Ecto neural progenitor cell (in vitro differentiated cells): ENCODE data around the gene ETV3L.
"Not testable (repeated sequence)": the region's sequence is repeated elsewhere in the genome, so short reads cannot be mapped to it uniquely, and the experiment has no call there.

Experiments used
- DNase-seq: peaks from one replicate; pipeline ENCODE4 v3.0.0-alpha.2; 2018; ENCODE audit warnings: low spot score

The ETV3L gene

GRCh38 chr1:157077394-157077793, 22.2 kb downstream of the ETV3L start:
- no peak for DNase-seq

GRCh38 chr1:157073944-157074685, 25.5 kb downstream of the ETV3L start:
- DNase-seq = peak; percentile 81

DNA sequence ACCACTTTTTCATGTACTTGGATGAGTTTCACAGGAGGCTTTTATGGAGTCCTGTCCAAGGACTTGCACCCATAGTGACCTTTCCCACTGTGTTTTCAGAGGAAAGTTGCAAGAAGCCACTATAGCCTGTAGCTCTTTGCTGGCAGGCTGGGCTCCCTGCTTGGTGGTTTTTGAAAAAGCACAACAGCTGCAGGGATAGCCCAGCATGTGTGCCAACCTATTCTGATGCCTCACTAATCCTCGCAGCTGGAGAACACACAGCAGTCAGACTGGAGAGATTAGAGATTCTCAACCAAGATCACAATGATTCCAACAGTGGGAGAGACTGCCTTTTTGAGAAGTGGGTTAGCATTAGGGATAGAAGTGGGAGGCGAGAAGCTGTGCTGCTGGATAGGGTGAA, 30.0 kb downstream of the ETV3L start:
- DNase-seq = peak; percentile 53

GRCh38 chr1:157059241-157059640, 40.4 kb downstream of the ETV3L start:
- DNase-seq = not testable (repeated sequence)

- DNase-seq = no peak
Measured at GRCh38 chr1:157056269-157056668, 43.3 kb downstream of the ETV3L start.

DNA sequence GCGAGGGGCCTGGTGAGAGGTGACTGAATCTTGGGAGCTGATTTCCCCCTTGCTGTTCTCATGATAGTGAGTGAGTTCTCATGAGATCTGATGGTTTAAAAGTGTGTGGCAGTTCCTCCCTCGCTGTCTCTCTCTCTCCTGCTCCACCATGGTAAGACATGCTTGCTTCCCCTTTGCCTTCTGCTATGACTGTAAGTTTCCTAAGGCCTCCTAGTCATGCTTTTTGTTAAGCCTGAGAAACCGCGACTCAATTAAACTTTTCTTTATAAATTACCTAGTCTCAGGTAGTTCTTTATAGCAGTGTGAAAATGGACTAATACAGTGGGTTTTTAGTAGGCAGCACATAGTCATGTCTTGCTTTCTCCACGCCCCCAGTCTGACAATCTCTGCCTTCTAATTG, 43.9 kb downstream of the ETV3L start:
- DNase-seq = not testable (repeated sequence)

DNA sequence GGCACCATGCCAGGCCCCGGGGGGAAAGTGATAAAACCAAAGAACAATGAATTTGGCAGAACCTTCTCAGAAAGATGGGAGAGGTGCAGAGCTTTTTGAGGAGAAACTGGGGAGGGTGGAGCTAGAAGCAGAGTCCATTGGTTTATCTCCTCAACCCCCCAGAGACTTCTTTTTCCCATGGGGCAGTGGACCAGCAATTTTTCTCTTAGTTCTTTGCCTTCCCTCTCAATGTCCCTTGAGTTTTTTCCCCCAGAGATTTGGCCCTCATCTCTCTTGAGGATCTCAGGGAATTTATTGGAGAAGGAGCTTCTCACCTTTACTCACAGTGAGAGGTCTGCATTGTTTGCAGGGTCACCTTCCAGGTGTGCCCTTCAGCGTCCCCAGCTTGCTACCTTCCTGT, 48.8 kb downstream of the ETV3L start:
- DNase-seq = no peak

DNA sequence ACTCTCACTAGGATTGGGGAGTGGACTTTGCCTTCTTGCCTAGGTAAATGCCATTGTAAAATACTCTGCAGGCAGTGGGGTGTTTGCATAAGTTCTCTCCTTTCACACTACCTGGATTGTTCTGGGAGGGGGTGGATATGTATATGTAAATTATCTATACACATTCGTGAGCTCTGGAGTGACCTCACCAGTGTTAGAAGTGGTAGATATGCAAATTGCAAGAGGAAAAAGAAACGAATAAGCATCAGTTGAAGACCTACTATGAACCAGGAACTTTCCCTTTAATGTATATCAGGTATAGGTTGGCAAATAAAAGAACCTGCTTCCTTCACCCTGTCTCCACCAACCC, 52.6 kb downstream of the ETV3L start:
- DNase-seq = no peak

DNA sequence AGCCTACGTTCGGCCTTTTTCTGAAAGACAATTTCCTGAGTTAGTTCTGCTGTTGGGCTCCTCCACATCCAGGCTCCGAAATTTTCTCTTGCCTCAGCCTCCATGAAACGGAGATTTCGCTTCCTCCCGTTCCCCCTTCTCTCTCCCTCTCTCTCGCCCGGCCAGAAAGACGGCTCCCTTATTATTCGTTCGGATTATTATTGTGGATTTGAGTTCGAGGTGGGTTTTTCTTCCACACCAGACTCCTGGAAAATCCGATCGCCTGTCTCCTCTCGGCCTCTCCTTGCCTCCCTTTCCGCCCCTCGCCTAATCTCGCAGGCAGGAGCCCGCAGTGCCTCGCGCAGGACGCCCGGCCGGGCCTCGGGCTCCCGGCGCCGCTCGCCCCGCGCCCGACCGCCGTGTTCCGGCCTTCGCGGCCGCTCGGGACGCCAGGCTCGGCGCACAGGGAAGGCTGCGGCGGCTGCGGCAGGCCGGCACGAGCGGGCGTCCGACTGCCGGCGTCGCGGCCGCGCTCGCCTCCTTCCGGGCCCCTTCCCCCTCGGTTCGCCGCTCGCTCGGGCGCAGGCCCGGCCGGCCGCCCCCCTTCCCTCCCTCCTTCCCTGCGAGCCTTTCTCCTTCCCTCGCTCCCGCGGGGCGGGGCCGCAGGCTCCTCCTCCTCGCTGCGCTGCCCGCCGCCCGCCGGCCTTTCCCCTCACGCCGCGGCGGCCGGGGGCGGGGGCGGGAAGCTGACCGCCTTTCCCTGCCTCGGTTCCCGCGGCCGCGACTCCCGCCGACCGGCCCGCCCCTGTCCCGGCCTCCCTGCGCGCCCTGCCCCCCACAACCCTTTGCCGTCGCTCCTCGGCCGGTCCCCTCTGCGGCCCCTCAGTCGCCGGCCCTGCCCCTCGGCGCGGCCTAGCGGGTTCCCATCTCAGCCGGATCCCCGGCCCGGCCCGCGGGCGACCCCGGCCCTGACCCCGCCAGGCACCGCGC, 54.1 kb downstream of the ETV3L start, which contains the start of gene ARHGEF11:
Gene ARHGEF11, minus strand, starts transcription at position 493 of the 969 bp plus-strand sequence. CDS start 1,412 bp downstream, outside the sequence.
- DNase-seq = peak; percentile 93

DNA sequence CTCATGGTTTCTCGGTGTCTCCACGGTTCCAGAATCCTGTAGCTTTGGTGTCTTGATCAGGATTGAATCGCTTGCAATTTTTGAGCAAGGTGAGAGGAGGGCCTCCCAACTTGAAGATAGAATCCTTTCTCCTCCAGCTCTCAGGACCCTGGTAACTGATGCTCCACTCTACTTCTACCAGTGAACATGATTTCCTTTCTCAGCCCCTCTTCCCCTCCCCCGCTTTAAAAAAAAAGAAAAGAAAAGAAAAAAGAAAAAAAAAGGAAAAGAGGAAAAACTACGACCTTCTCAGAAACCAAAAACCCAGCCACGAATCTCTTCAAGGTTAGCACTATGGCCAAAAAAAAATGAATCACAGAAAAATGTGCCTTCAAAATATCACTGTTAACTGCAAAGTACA, 55.3 kb downstream of the ETV3L start:
- DNase-seq = no peak

DNA sequence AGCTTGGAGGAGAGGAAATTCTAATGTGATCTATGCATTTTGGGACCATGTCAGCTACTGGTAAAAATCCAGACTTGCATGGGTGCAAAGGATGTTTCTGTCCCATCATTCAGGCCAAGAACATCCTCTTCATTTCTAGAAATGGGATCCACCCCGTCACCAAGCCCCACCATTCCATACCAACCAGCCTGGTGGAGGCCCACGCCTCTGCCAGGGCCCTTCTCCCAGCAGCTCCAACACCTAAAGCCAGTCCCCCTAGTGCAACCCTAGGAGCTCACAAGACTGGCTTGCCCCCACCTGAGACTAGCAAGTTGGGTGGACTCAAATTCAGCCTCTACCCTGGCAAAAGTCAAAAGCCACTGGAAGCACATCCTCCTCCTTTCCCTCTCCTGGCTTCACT, 55.9 kb downstream of the ETV3L start:
- DNase-seq = no peak

GRCh38 chr1:157042846-157043245, 56.8 kb downstream of the ETV3L start:
- no peak for DNase-seq
